Fibroblast of the aortic adventitia (primary cell): Measurements from ENCODE around the gene CHMP4A. TPM values are rescaled to one million over a fixed set of nuclear protein-coding genes. Genes with fewer than 3 reads are reported as not detected.
A peak's percentile ranks its signal among the peaks of the same experiment; 100 is the strongest.

Experiments used
- DNase-seq: peaks from one replicate; pipeline ENCODE4 v3.0.0-alpha.2; 2010; ENCODE audit warnings: low read depth
- H3K4me3 ChIP-seq: 2 replicates; pipeline ENCODE4 v1.5.1; 2011; ENCODE audit warnings: low read depth, mild to moderate bottlenecking, control low read depth, low read length, moderate library complexity
- total RNA-seq: library from RNA; depleted of rRNA; stranded (reverse); fragments of >200 nt; gene quantifications from 2 replicates; pipeline ENCODE4 v1.2.3, GENCODE V29; 2012; ENCODE audit warnings: low replicate concordance
- TF ChIP-seq, protein P1 (sequence below): IDR thresholded peaks from 2 replicates; pipeline ENCODE4 v1.5.1; 2011; ENCODE audit warnings: mild to moderate bottlenecking, low read length, control low read depth, inconsistent platforms; ENCODE audit not compliant: insufficient read depth

Gene CHMP4A
- total RNA-seq, 1 donor = 70.7 TPM

DNA sequence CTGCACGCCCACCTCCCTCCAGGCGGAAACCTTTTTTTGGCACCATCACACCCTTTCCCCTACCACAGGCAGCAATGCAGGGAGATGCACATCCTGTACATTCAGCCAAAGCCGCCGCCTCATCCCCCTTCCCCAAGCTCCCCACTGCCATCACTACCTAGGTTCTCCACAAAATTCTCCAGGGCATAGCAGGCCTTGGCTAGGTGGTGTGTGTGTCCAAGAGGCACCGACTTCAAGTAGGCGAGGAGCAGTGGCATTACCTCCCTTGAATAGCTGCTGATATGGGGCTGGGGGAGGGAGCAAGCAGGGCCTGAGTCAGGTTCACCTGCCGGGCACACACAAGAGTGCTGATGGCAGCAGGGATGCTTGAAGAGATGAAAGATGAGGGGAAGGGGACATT, 28.3 kb downstream of the CHMP4A start:
- no peak for DNase-seq
- TF ChIP-seq, protein P1, sequence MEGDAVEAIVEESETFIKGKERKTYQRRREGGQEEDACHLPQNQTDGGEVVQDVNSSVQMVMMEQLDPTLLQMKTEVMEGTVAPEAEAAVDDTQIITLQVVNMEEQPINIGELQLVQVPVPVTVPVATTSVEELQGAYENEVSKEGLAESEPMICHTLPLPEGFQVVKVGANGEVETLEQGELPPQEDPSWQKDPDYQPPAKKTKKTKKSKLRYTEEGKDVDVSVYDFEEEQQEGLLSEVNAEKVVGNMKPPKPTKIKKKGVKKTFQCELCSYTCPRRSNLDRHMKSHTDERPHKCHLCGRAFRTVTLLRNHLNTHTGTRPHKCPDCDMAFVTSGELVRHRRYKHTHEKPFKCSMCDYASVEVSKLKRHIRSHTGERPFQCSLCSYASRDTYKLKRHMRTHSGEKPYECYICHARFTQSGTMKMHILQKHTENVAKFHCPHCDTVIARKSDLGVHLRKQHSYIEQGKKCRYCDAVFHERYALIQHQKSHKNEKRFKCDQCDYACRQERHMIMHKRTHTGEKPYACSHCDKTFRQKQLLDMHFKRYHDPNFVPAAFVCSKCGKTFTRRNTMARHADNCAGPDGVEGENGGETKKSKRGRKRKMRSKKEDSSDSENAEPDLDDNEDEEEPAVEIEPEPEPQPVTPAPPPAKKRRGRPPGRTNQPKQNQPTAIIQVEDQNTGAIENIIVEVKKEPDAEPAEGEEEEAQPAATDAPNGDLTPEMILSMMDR = no peak
- no peak overlapping the region for H3K4me3 ChIP-seq

DNA sequence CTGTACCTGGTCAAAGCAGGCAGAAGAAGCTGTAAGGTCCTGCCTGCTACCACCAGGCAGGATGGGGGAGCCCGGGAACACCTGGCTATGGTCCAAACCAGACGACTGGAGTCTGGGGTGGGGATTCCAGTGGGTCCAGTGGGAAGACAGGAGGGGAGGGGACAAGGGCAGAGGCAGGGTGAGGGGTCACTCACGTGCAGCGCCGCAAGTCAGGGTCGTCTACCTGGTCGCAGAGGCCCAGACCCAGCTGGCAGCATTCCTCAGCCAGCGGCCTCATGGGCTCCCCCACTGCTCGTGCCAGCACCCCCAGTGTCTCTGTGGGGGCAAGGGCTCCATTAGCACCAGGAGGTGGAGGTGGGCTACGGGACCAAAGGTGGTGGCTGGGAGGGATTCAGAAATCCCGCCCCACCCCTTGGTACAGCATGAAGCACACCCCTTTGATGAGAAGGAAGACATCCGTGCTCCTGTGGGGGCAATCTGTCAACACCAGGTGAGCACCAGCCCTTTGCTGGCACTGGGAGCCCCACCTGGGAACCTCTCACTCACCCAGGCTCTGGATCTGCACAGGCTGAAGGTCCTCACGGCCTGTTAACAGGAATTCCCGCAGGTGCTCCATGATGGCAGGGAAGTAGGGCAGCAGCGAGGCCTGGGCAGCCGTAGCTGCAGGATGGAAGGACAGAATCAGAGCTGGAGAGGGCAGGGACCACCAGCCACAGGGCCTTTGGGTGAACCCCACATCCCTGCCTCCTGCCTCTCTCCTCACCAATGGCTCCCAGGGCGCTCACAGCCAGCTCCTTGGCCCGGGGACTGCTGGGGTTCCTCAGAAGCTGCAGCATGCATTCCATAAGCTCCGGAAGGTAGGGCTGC, 29.0 kb downstream of the CHMP4A start:
- TF ChIP-seq, protein P1 = no peak
- no peak for DNase-seq
- no peak overlapping the region for H3K4me3 ChIP-seq

DNA sequence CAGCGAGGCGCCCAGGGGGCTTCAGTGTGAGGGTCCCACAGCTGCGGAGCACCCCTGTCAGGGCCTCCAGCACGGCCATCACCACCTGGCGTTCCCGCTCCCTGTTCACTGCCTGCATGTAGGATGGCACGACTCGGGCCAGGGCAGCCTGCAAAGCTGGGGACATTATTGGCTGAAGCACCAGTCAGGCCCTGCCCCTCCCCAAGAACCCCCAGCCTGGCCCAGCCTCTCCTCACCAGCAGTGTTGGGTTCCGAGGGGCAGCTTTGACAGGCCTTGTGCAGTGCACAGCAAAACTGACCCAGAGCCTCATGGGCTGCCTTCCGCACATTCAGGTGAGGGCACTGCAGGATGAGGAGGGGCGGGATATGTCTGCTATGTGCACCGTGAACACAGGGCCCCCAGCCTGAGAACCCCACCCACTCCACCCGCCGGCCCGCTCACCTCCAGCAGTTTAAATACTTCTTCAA, 30.2 kb downstream of the CHMP4A start:
- H3K4me3 ChIP-seq = no peak overlapping the region
- TF ChIP-seq, protein P1 = no peak
- no peak for DNase-seq

DNA sequence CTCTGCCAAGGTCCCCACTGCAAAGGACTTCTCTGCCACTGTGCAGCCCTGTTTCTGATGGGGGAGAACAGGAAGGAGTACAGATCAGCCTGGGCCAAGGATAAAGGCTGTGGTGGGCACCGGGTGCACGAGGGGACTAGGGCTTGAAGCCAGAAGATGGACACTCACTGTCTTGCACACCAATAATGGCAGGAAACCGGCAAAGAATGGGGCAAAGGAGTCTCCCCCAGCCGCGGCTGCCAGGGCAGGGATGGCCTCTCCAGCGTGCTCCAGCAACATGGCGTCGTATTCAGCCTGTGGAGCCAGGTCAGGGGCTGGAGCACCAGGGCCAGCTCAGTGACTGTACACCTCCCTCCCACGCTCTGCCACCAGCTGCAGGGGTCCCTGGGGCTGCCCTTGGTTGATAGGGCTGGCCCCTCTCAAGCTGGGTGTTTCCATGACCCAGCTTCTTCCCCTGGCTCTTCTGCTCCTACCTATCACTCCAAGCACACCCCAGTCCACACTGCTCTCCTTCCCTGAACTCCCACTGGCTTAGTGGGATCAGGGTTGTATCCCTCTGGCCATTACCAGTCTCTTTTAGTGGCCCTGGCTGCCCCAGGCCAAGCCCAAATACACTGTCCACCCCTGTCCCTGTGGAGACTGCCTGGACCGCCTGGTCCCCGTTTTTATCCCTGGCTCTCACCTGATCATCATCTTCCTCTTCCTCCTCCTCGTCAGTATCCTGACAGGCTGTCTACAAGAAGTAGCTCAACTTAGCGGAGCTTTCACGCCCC, 31.0 kb downstream of the CHMP4A start:
- no peak overlapping the region for H3K4me3 ChIP-seq
- TF ChIP-seq, protein P1 = no peak
- no peak for DNase-seq

DNA sequence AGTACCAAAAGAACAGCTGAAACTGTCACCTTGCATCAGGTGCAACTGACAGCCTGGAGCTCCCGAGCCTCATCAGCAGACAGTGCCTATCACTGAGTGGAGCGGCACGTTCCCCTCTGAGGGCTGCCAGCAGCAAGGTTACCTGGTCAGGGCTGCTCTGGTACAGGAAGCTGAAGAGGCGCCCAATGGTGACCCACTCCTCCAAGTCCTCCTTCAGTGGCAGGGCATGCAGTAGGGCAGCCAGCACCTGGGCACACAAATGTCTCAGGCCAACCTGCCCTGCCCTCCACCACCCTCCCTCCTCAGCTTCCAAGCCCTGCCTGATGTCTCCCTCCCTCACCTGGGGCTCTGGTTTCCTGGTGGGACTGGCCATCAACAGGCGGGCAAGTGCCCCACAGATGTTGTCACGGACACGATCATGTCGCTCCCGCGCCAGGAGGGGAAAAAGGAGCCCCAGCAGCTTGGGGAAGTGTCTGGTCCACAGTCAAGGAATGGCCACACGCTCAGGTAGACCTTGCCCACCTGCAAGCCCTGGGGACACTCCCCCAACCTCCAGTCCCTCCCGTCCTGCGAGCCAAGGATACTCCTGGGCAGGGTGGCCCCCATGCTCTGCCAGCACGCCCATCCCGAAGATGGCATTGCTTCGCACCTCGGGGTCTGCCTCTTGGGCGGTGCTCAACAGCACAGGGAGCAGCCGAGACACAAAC, 31.8 kb downstream of the CHMP4A start:
- TF ChIP-seq, protein P1 = no peak

DNA sequence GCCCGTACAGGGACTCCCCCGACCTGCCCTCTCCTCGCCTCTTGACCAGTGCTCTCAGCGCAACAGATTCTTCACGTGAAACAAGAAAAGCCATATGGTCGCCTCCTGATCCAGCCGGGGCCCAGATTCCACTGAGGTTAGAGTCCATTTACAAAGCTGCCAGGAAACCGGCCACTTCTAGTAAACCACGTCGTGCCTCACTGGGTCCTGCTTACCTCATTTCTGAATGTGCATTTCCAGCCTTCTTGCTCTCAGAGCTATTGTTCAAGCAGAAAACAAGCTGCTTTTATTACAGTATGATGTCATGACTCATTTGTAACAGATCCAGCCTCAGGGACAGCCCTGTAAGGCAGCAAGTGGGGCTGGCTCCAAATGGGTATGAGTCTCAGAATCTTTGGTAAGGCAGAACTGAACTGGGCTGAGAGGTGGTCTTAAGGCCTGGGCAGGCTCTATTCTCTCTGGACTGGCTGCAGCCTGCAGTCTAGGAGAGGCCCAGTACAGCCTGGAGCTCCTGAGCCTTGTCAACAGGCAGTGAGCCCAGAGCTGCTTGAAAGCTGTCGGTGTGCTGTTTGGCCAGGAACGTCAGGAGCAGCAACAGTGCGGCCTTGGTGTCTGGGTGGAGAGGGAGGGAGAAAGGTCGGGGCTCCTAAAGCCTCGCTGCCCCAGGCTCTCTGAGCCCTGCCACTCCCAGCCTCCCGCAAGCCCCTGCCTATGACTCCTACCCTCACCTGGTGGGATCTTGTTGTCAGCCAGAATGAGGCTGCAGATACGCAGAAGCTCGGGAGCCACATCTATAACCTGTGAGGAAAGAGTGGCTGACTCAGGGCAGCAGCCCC, 33.1 kb downstream of the CHMP4A start:
- DNase-seq = peak; percentile 90

More for the DNA sequence above, 31.8 kb downstream of the CHMP4A start:
- no peak for DNase-seq
- H3K4me3 ChIP-seq = no peak overlapping the region

More for the DNA sequence above, 33.1 kb downstream of the CHMP4A start:
- no peak overlapping the region for H3K4me3 ChIP-seq
- TF ChIP-seq, protein P1 = no peak
